ENCODE measurements around the gene AHRR. TPM values are rescaled to one million over a fixed set of nuclear protein-coding genes. Genes with fewer than 3 reads are reported as not detected.
A peak's percentile ranks its signal among the peaks of the same experiment; 100 is the strongest.
"Not testable (repeated sequence)": the region's sequence is repeated elsewhere in the genome, so short reads cannot be mapped to it uniquely, and the experiment has no call there.

Gene AHRR
- total and polyA plus RNA-seq, 9 of the 15 experiments (the other 6 are each of a cell fraction or from before 2014, with no cell fraction given): 0.06 to 1.6 (median 0.75) TPM; not detected in 1

GRCh38 chr5:414991-415927 is 93.7 kb downstream of the AHRR start (continued):
- TF ChIP-seq ZNF589 (CRISPR knock-in tag; IDR thresholded peaks at IDR 0.05; ENCODE audit: low read depth): peak; percentile 51; the same call in 1 of the 2 replicates
- TF ChIP-seq MBD2 (IDR thresholded peaks at IDR 0.05; ENCODE audit: borderline replicate concordance, low read depth): peak; percentile 59; the same call in 1 of the 2 replicates
- peak; percentile 75; the same call in 1 of the 2 replicates for TF ChIP-seq GTF2E2 (tag; IDR thresholded peaks at IDR 0.05)
- peak; percentile 83 for TF ChIP-seq RBFOX2 (IDR thresholded peaks at IDR 0.05; ENCODE audit: low read depth, low read length)
- TF ChIP-seq POLR2A (conservative IDR thresholded peaks at IDR 0.05): 0 out of 2 replicates have a peak, but pooled peaks have one; percentile 54
- TF ChIP-seq RNF2 (IDR thresholded peaks at IDR 0.05): peak; percentile 42; the same call in 1 of the 2 replicates
- TF ChIP-seq ZBTB7A (IDR thresholded peaks at IDR 0.05; ENCODE audit: borderline replicate concordance, control insufficient read depth, low read depth, low read length): peak; percentile 62; the same call in 1 of the 2 replicates
- TF ChIP-seq CHD1 (IDR thresholded peaks at IDR 0.05; ENCODE audit: low read length): peak; percentile 58
- TF ChIP-seq TEAD4 (IDR thresholded peaks at IDR 0.05; ENCODE audit: low read length): 0 out of 2 replicates have a peak, but pooled peaks have one; percentile 5
- not testable (repeated sequence) for TF ChIP-seq TEAD4 (CRISPR knock-in tag; IDR thresholded peaks at IDR 0.05; ENCODE audit: borderline replicate concordance); NR4A1 (tag; IDR thresholded peaks at IDR 0.05)
- peak; percentile 83 for TF ChIP-seq VEZF1 (CRISPR knock-in tag; IDR thresholded peaks at IDR 0.05)
- peak; percentile 59; the same call in 1 of the 2 replicates for TF ChIP-seq ZNF282 (CRISPR knock-in tag; IDR thresholded peaks at IDR 0.05)
- TF ChIP-seq ZKSCAN1 (IDR thresholded peaks at IDR 0.05; ENCODE audit: low read depth, low read length): peak; percentile 71
- peak; percentile 60; the same call in 1 of the 2 replicates for TF ChIP-seq ZBTB17 (CRISPR knock-in tag; IDR thresholded peaks at IDR 0.05)
- 0 out of 2 replicates have a peak, but pooled peaks have one; percentile 30 for TF ChIP-seq ZBTB9 (CRISPR knock-in tag; IDR thresholded peaks at IDR 0.05)
- TF ChIP-seq TAF1 (IDR thresholded peaks at IDR 0.05; ENCODE audit: control insufficient read depth, extremely low read depth, insufficient read depth, low read length, severe bottlenecking): peak; percentile 25
- peak; percentile 55 to 66 for TF ChIP-seq NRF1 (conservative IDR thresholded peaks at IDR 0.05 in 1 of 2, IDR thresholded peaks at IDR 0.05 in 1 of 2)
- 0 out of 2 replicates have a peak, but pooled peaks have one; percentile 41 for TF ChIP-seq ZNF583 (CRISPR knock-in tag; IDR thresholded peaks at IDR 0.05)
- peak; percentile 48 for TF ChIP-seq EGR1 (conservative IDR thresholded peaks at IDR 0.05)
- TF ChIP-seq NR4A1 (CRISPR knock-in tag; IDR thresholded peaks at IDR 0.05): peak; percentile 81; the same call in 1 of the 2 replicates
- peak; percentile 98 for TF ChIP-seq ZFX (CRISPR knock-in tag; IDR thresholded peaks at IDR 0.05)
- peak; percentile 24 for TF ChIP-seq PCBP1 (IDR thresholded peaks at IDR 0.05; ENCODE audit: low read depth, low read length, poor library complexity, severe bottlenecking)
- TF ChIP-seq SP1 (CRISPR knock-in tag; IDR thresholded peaks at IDR 0.05): peak; percentile 49; the same call in 1 of the 2 replicates
- peak; percentile 21 for TF ChIP-seq SAP30 (IDR thresholded peaks at IDR 0.05; ENCODE audit: borderline replicate concordance, insufficient read depth, low read depth, low read length, poor library complexity, severe bottlenecking)
